ENCODE measurements around the gene SLC44A1. TPM values are rescaled to one million over a fixed set of nuclear protein-coding genes. Genes with fewer than 3 reads are reported as not detected.

SLC44A1 gene
- total and polyA plus RNA-seq, 12 donors = 6.1 to 29.0 (median 17.8) TPM

DNA sequence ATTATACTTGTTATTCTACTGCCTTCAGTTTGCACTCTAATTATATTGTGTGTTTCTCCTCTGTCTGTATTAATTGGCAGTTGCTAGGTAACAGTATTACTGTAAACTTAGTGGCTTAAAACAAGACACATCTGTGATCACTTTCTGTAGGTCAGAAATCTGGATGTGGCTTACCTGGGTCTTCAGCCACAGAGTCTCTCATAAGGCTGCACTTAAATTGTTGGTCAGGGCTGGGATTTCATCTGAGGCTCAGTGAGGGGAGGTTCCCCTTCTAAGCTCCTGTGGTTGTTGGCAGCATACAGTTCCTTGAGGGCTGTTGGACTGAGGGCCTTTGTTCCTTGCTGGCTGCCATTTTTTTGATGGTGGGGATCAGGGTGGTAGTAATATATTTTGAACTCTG lies 68.8 kb downstream of the SLC44A1 start:
- Histone ChIP-seq H3K27me3 (no peaks in the 10 kb centered on the region), H3K36me3 (peaks cover 0 to 29% (median 0%) of the 10 kb centered on the region in 9 donors), H3K9me3 (no peaks in the 10 kb centered on the region), H3K27ac (no peak overlapping the region), H3K4me1 (peaks cover 0 to 15% (median 5%) of the 10 kb centered on the region in 9 donors), H3K4me3 (no peak overlapping the region)
- ATAC-seq (no peak), DNase-seq (no peak)
- TF ChIP-seq, protein P1, sequence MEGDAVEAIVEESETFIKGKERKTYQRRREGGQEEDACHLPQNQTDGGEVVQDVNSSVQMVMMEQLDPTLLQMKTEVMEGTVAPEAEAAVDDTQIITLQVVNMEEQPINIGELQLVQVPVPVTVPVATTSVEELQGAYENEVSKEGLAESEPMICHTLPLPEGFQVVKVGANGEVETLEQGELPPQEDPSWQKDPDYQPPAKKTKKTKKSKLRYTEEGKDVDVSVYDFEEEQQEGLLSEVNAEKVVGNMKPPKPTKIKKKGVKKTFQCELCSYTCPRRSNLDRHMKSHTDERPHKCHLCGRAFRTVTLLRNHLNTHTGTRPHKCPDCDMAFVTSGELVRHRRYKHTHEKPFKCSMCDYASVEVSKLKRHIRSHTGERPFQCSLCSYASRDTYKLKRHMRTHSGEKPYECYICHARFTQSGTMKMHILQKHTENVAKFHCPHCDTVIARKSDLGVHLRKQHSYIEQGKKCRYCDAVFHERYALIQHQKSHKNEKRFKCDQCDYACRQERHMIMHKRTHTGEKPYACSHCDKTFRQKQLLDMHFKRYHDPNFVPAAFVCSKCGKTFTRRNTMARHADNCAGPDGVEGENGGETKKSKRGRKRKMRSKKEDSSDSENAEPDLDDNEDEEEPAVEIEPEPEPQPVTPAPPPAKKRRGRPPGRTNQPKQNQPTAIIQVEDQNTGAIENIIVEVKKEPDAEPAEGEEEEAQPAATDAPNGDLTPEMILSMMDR (IDR thresholded peaks at IDR 0.05) = no peak
- intact Hi-C loops (cut with DNase I) = no loop called here

DNA sequence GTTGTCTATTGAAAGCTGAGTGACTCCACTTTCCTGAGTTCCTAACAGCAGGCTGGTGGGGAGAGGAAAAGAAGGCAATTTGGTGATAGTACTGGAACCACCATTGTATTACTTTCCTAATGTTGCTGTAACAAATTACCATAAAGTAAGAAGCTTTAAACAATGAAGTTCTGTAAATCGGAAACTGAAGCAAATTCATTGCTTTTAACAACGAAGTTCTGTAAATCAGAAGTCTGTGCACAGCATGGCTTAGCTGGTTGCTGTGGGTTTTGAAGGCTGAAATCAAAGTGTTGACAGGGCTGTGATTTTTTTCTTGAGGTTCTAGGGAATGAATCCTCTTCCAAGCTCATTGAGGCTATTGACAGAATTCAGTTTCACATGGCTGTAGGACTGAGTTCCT lies 72.3 kb downstream of the SLC44A1 start:
- DNase-seq = no peak
- H3K36me3 ChIP-seq = peaks cover 0 to 26% (median 0%) of the 10 kb centered on the region in 9 donors
- no peak overlapping the region for H3K27ac ChIP-seq
- no peaks in the 10 kb centered on the region for H3K9me3 ChIP-seq
- TF ChIP-seq, protein P1 (IDR thresholded peaks at IDR 0.05) = no peak
- H3K4me1 ChIP-seq = no peaks in the 10 kb centered on the region
- no peak overlapping the region for H3K4me3 ChIP-seq
- ATAC-seq = no peak
- H3K27me3 ChIP-seq = no peaks in the 10 kb centered on the region
- WGBS, 2 donors = 95 to 96% methylated on average over 2 of the region's 2 CpGs
- intact Hi-C loops (cut with DNase I) = no loop called here

DNA sequence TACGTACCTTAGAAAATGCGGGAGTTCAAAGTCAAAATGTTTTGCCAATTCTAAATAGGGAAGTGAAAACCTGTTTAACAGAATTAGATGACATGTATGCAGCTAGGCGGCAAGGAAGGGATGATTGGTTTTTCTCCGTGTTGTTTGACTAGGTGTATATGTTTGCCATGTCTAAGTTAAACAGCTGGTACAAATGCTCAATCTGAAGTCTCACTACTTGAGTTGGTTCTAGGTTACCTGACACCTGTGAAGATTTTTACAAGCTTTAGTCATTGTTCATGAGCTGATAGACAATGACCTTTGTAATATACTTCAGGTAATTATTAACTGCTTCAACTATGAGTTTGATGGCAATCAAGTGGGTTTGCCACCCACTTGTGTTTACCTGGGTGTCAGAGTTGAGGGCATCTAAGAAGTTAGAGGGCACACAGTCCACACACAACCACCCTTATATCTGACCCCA lies 74.3 kb downstream of the SLC44A1 start:
- TF ChIP-seq, protein P1 (IDR thresholded peaks at IDR 0.05) = no peak
- Histone ChIP-seq H3K4me1 (no peaks in the 10 kb centered on the region), H3K4me3 (no peak overlapping the region), H3K27ac (no peak overlapping the region), H3K36me3 (peaks cover 0 to 26% (median 0%) of the 10 kb centered on the region in 9 donors), H3K9me3 (no peaks in the 10 kb centered on the region), H3K27me3 (no peaks in the 10 kb centered on the region)
- DNase-seq = no peak
- WGBS, 2 donors = 84 to 86% methylated on average over 4 of the region's 4 CpGs
- ATAC-seq = no peak
- intact Hi-C loops (cut with DNase I) = no loop called here

DNA sequence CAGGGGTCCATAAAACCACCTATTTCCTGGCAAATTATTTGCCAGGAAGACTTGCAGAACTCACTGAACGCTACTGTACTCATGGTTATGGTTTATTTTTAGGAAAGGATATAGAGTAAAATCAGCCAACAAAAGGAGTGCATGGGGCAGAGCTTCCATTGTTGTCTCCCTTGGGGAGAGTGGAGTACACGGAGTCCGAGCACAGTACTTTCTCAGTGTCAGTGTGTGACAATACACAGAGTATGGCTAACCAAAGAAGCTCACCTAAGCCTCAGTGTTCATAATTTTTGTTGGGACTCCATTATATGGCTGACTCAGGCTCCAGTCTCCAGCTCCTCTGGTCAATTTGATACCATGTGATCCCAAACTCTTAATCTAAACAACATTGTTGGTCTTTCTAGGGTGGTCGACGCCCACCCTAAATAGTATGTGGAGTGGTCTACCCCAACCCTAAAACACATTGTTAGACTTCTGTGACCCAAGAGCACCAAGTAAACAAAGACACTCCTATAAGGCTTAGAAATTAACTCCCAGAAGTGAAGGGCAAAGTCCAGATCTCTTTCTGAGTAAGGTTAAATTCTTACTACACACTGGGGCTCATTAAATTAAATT lies 74.9 kb downstream of the SLC44A1 start:
- H3K4me1 ChIP-seq = no peaks in the 10 kb centered on the region
- intact Hi-C loops (cut with DNase I) = no loop called here
- whole genome bisulfite sequencing, 2 donors = 88 to 93% methylated on average over 5 of the region's 5 CpGs
- no peak overlapping the region for H3K4me3 ChIP-seq
- no peaks in the 10 kb centered on the region for H3K27me3 ChIP-seq
- TF ChIP-seq, protein P1 (IDR thresholded peaks at IDR 0.05) = no peak
- H3K9me3 ChIP-seq = no peaks in the 10 kb centered on the region
- H3K27ac ChIP-seq = no peak overlapping the region
- no peak for DNase-seq
- no peak for ATAC-seq
- peaks cover 0 to 26% (median 0%) of the 10 kb centered on the region in 9 donors for H3K36me3 ChIP-seq
